PC-9 (cell line): ENCODE results near the gene HSP90AB1. TPM values are rescaled to one million over a fixed set of nuclear protein-coding genes. Genes with fewer than 3 reads are reported as not detected.

Experiments used
- BruUV-seq: library from RNA; stranded (reverse); fragments of 400-500 nt; replicated peaks from 2 replicates; lab custom pipeline; 2021; lab: Mats Ljungman, UMichigan
- CTCF ChIA-PET: fragments of 300-600 bp; sonication (Branson Sonifier 250); formaldehyde crosslinking; loops from one replicate; lab custom pipeline; 2022; ENCODE audit warnings: antibody characterized with exemption; lab: Charles Lee
- POLR2A ChIA-PET: fragments of 300-600 bp; sonication (Branson Sonifier 250); formaldehyde crosslinking; loops from one replicate; lab custom pipeline; 2022; ENCODE audit warnings: antibody characterized with exemption; ENCODE audit not compliant: unreplicated experiment; lab: Charles Lee
- DNase-seq, 2 experiments: peaks; one replicate each; pipeline versions ENCODE4 v3.0.0 to v3.0.0-alpha.2; 2015 to 2022; ENCODE audit warnings: mixed read lengths in 1 of 2
- H2AFZ ChIP-seq: fragments of 200-600 bp; sonication (generic); 2 replicates; pipeline ENCODE4 v1.8.1; 2017; ENCODE audit warnings: antibody characterized with exemption
- H3F3A ChIP-seq: fragments of 200-600 bp; sonication (generic); 2 replicates; pipeline ENCODE4 v1.8.1; 2017; ENCODE audit warnings: antibody characterized with exemption, mild to moderate bottlenecking, low read depth; ENCODE audit not compliant: insufficient read depth
- H3K27ac ChIP-seq: fragments of 200-600 bp; sonication (generic); 2 replicates; pipeline ENCODE4 v1.6.1; 2016; ENCODE audit warnings: mixed run types
- H3K27me3 ChIP-seq: fragments of 200-600 bp; sonication (generic); 2 replicates; pipeline ENCODE4 v1.6.1; 2016; ENCODE audit warnings: low read depth, mixed run types; ENCODE audit not compliant: insufficient read depth
- H3K36me3 ChIP-seq: fragments of 200-600 bp; sonication (generic); 2 replicates; pipeline ENCODE4 v1.6.1; 2016; ENCODE audit warnings: low read depth, mixed run types
- H3K4me1 ChIP-seq: fragments of 200-600 bp; sonication (generic); replicated peaks from 2 replicates; pipeline ENCODE4 v1.6.1; 2016; ENCODE audit warnings: mixed run types; ENCODE audit not compliant: insufficient read depth
- H3K4me2 ChIP-seq: fragments of 200-600 bp; sonication (generic); 2 replicates; pipeline ENCODE4 v1.6.1; 2017; ENCODE audit warnings: mixed run types
- H3K4me3 ChIP-seq: fragments of 200-600 bp; sonication (generic); 2 replicates; pipeline ENCODE4 v1.6.1; 2016; ENCODE audit warnings: mixed run types
- H3K79me2 ChIP-seq: fragments of 200-600 bp; sonication (generic); 2 replicates; pipeline ENCODE4 v1.6.1; 2017; ENCODE audit warnings: low read depth, mixed run types
- H3K9me2 ChIP-seq: fragments of 200-600 bp; sonication (generic); 2 replicates; pipeline ENCODE4 v1.8.1; 2017; ENCODE audit warnings: mild to moderate bottlenecking; ENCODE audit not compliant: insufficient read depth
- H3K9me3 ChIP-seq: fragments of 200-600 bp; sonication (generic); 2 replicates; pipeline ENCODE4 v1.8.1; 2016; ENCODE audit warnings: low read depth; ENCODE audit not compliant: insufficient read depth
- H4K20me1 ChIP-seq: fragments of 200-600 bp; sonication (generic); 2 replicates; pipeline ENCODE4 v1.8.1; 2017; ENCODE audit not compliant: insufficient read depth
- CTCF ChIP-seq: fragments of 200-600 bp; sonication (generic); conservative IDR thresholded peaks from 2 replicates; pipeline ENCODE4 v1.6.1; 2017; ENCODE audit warnings: mixed run types, antibody characterized with exemption, mild to moderate bottlenecking, moderate library complexity
- EZH2 ChIP-seq: fragments of 200-600 bp; sonication (generic); IDR thresholded peaks from 2 replicates; pipeline ENCODE4 v1.8.0; 2017; ENCODE audit warnings: antibody characterized with exemption, low read depth
- intact Hi-C: fragments of 100-400 bp; cut with micrococcal nuclease; formaldehyde crosslinking; loops from one replicate; pipeline ENCODE4 v1.10.0; 2022; ENCODE audit not compliant: unreplicated experiment
- total RNA-seq: library from RNA; stranded (reverse); gene quantifications from 2 replicates; pipeline ENCODE4 v1.2.3, GENCODE V29; 2021

HSP90AB1 gene
- total RNA-seq, 1 experiment from 2014 or later: 1,136 TPM

GRCh38 chr6:44221961-44222335, 25.0 kb upstream of the HSP90AB1 start:
- Histone ChIP-seq H3K79me2 (peaks cover 17% of the 10 kb centered on the region), H4K20me1 (peaks cover 3% of the 10 kb centered on the region; the same call in 1 of the 2 replicates), H3K4me3 (no peak overlapping the region), H3K9me2 (no peaks in the 10 kb centered on the region), H3K36me3 (no peaks in the 10 kb centered on the region), H3K4me1 (peaks cover 35% of the 10 kb centered on the region), H3K27ac (no peak overlapping the region), H3K9me3 (no peaks in the 10 kb centered on the region), H3F3A (peaks cover 24% of the 10 kb centered on the region; the same call in 1 of the 2 replicates), H3K27me3 (no peaks in the 10 kb centered on the region), H3K4me2 (peak overlapping the region; percentile 53), H2AFZ (no peak overlapping the region)
- no peak for DNase-seq
- intact Hi-C loops: loop anchor here (1.0 kb wide), 1 partner anchor 50 kb away; no protein-coding TSS in a partner anchor
- TF ChIP-seq CTCF: no peak
- no peak for TF ChIP-seq EZH2
- BruUV-seq: no TSS peak
- ChIA-PET CTCF (interaction anchor here (0.6 to 0.7 kb wide), 5 partner anchors 25 to 228 kb away, joined by 3 to 23 read pairs (median 9); partner anchors contain the start of gene HSP90AB1), POLR2A (interaction anchor here (0.7 to 0.8 kb wide), 2 partner anchors 21 to 122 kb away, joined by 4 to 5 read pairs; no protein-coding TSS in a partner anchor)

GRCh38 chr6:44222486-44223318, 24.2 kb upstream of the HSP90AB1 start:
- Histone ChIP-seq H3F3A (peaks cover 24% of the 10 kb centered on the region; the same call in 1 of the 2 replicates), H2AFZ (no peak overlapping the region), H3K9me3 (no peaks in the 10 kb centered on the region), H3K4me2 (peak overlapping the region; percentile 87), H3K27ac (no peak overlapping the region), H3K36me3 (no peaks in the 10 kb centered on the region), H3K9me2 (no peaks in the 10 kb centered on the region), H3K27me3 (no peaks in the 10 kb centered on the region), H3K79me2 (peaks cover 17% of the 10 kb centered on the region), H3K4me1 (peaks cover 35% of the 10 kb centered on the region), H3K4me3 (peak overlapping the region; percentile 57; the same call in 1 of the 2 replicates), H4K20me1 (peaks cover 3% of the 10 kb centered on the region; the same call in 1 of the 2 replicates)
- POLR2A ChIA-PET: interaction anchor here (0.6 kb wide), 1 partner anchor 62 kb away, joined by 3 read pairs; no protein-coding TSS in a partner anchor
- no TSS peak for BruUV-seq
- CTCF ChIA-PET: interaction anchor here (2.1 kb wide), 1 partner anchor 12 kb away, joined by 6 read pairs; no protein-coding TSS in a partner anchor
- no peak for DNase-seq
- intact Hi-C loops: no loop called here
- TF ChIP-seq EZH2 (no peak), CTCF (no peak)

- Histone ChIP-seq H3F3A (peaks cover 19% of the 10 kb centered on the region; the same call in 1 of the 2 replicates), H3K9me3 (no peaks in the 10 kb centered on the region), H3K9me2 (no peaks in the 10 kb centered on the region), H3K4me3 (peak within 1 kb of the TSS; percentile 57), H4K20me1 (peaks cover 3% of the 10 kb centered on the region; the same call in 1 of the 2 replicates), H3K4me1 (peaks cover 27% of the 10 kb centered on the region), H3K36me3 (no peaks in the 10 kb centered on the region), H3K27ac (no peak within 1 kb of the TSS), H3K27me3 (no peaks in the 10 kb centered on the region), H2AFZ (peak within 1 kb of the TSS; percentile 75), H3K79me2 (peaks cover 17% of the 10 kb centered on the region), H3K4me2 (peak within 1 kb of the TSS; percentile 87)
- intact Hi-C loops: loop anchor here (1.0 kb wide), 1 partner anchor 11 kb away; no protein-coding TSS in a partner anchor
- no peak for TF ChIP-seq EZH2
- TF ChIP-seq CTCF: peak; percentile 37; the same call in 1 of the 2 replicates
- ChIA-PET POLR2A (interaction anchor here (0.6 to 0.7 kb wide), 2 partner anchors 62 to 207 kb away, joined by 3 to 6 read pairs; no protein-coding TSS in a partner anchor), CTCF (interaction anchor here (2.1 kb wide), 1 partner anchor 11 kb away, joined by 6 read pairs; no protein-coding TSS in a partner anchor)
- peak; percentile 48 to 71 for DNase-seq
- BruUV-seq: no TSS peak
Observed at GRCh38 chr6:44223319-44224028, 23.4 kb upstream of the HSP90AB1 start, which contains the start of gene SLC29A1. Gene SLC29A1 (plus strand): TSS chr6:44223595. CDS start chr6:44227314, 3,719 bp downstream.
